Memory B cell (primary cell): ENCODE data around the gene IRF6.

Experiments used
- ATAC-seq: fragments of 150-1000 bp; cut with Tn5 transposase; 2 replicates; pipeline ENCODE4 v1.10.0; 2021; ENCODE audit warnings: low read depth, mild to moderate bottlenecking, moderate library complexity
- DNase-seq, 2 donors: peaks; one replicate each; pipeline ENCODE4 v3.0.0; 2022; ENCODE audit warnings: low spot score in 2 of 2
- H3K27ac Mint-ChIP-seq: one replicate; pipeline ENCODE4 v1.8.0; 2022; ENCODE audit warnings: mild to moderate bottlenecking, moderate library complexity, mixed read lengths
- H3K27me3 Mint-ChIP-seq: one replicate; pipeline ENCODE4 v1.8.0; 2022; ENCODE audit warnings: mixed read lengths
- H3K36me3 Mint-ChIP-seq: one replicate; pipeline ENCODE4 v1.8.0; 2022; ENCODE audit warnings: mild to moderate bottlenecking, mixed read lengths
- H3K4me1 Mint-ChIP-seq: one replicate; pipeline ENCODE4 v1.8.0; 2022; ENCODE audit warnings: mixed read lengths
- H3K4me3 Mint-ChIP-seq: one replicate; pipeline ENCODE4 v1.8.0; 2022; ENCODE audit warnings: mild to moderate bottlenecking, moderate library complexity, mixed read lengths
- H3K9me3 Mint-ChIP-seq: one replicate; pipeline ENCODE4 v1.8.0; 2022; ENCODE audit warnings: mixed read lengths

Gene IRF6

GRCh38 chr1:209736490-209737117 lies 69.3 kb downstream of the IRF6 start:
- Mint-ChIP-seq H3K9me3 (no peaks in the 10 kb centered on the region), H3K36me3 (no peaks in the 10 kb centered on the region), H3K4me1 (peaks cover 6% of the 10 kb centered on the region), H3K27ac (no peak overlapping the region), H3K27me3 (no peaks in the 10 kb centered on the region), H3K4me3 (no peak overlapping the region)
- ATAC-seq (no peak), DNase-seq (no peak)
